ENCODE data around the gene G6PC1. TPM values are rescaled to one million over a fixed set of nuclear protein-coding genes. Genes with fewer than 3 reads are reported as not detected.
"Not testable (repeated sequence)": the region's sequence is repeated elsewhere in the genome, so short reads cannot be mapped to it uniquely, and the experiment has no call there.

The G6PC1 gene
- polyA plus RNA-seq, 10 donors: 0.35 TPM; not detected in 9

DNA sequence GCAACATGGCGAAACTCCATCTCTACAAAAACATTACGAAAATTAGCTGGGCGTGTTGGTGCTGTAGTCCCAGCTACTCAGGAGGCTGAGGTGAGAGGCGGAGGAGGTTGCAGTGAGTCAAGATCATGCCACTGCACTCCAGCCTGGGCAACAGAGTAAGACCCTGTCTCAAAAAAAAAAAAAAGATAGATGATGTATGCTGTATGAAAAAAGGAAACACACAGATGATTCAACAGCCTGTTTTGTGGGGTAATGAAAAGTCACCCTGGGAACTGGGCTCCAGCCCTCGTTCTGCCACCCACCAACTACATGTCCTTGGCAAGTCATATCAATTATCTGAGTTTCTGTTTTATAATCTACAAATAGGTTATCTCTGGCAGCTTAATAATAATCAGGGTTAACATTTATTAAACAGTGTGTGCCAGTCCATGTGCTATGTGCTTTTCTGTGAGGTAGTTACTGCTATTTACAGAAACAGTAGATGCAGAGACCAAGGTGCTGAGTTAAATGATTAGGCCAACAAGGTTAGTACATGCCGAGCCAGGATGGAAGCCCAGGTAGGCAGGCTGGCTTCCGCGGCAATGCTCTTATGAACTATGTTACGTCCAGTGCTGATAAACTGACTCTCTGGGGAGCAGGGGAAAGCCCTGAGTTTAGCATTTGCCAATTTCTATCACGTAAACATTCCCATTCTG is 1.1 kb downstream of the G6PC1 start:
- DNase-seq: no peak

DNA sequence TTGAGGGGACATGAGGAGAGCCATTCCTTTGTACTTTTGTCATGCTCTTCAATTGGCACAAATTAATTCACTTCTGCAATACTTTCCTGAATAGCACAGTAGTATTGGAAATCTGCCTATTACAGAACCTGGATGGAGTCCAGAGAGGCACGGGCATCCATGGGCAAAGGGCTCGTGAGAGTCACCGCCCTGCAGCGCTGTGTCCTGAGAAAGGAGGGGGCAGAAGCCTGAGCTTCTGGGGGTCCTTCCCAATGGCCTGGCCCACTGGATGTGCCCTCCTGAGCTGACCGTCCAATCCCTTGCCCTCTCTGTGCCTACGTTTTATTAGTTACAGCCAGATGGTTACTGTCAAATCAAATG is 3.5 kb downstream of the G6PC1 start:
- DNase-seq: no peak

DNA sequence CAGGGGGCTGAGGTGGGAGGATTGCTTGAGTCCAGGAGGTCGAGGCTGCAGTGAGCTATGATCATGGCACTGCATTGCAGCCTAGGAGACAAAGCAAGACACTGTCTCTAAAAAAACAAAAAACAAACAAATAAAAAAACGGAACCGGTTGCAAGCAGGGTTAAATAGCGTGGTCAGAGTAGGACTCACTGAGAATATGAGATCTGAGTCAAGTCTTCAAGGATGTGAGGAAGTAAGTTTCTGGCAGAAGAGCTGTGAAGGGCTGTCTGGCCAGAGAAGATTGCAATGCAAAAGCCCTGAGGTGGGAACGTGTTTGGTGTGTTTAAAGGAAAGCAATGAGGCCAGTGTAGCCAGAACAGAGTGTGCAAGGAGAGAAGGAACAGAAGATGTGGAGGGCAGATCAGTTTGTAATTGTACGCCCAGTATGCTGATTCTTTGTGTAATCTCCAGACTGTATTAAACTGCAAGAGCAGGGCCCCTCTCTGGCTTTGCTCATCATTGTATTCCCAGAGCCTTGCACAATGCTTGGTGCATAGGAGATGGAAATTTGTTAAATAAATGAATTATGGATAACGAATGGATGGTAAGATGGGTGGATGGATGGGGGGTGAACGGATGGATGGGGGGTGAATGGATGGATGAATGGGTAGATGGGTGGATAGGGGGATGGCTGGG is 6.3 kb downstream of the G6PC1 start:
- no peak for DNase-seq

DNA sequence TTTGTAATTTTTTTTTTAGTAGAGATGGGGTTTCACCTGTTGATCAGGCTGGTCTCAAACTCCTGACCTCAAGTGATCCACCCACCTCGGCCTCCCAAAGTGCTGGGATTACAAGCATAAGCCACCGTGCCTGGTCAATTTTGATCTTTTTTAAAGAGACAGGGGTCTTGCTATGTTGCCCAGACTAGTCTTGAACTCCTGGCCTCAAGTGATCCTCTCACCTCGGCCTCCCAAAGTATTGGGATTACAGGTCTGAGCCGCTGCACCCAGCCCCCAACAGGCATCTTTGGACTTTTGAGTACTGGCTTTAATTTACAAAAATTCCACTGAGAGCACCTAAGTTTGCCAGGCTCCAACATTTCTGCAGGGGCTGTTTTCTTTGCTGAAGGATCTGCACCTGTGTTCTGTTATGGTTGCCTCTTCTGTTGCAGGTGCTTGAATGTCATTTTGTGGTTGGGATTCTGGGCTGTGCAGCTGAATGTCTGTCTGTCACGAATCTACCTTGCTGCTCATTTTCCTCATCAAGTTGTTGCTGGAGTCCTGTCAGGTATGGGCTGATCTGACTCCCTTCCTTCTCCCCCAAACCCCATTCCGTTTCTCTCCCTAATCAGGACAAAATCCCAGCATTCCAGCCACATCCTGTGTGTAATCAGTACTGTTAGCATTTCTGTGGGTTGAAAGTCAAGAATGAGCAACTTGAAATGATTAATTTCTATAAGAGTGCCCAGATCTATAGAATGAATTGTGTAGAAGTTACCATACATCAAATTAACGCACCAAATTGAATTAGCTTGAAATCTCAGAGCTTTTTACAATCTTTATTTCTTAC is 8.5 kb downstream of the G6PC1 start:
- DNase-seq: no peak

DNA sequence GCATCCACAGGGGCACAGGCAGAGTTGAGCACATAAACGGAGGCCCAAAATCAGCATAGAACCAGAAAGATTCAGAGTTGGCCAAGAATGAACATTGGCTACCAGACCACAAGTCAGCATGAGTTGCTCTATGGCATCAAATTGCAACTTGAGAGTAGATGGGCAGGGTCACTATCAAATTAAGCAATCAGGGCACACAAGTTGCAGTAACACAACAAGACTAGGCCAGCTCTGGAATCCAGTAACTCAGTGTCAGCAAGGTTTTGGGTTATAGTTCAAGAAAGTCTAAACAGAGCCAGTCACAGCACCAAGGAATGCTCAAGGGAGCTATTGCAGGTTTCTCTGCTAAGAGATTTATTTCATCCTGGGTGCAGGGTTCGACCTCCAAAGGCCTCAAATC is 12.9 kb downstream of the G6PC1 start:
- DNase-seq: no peak

DNA sequence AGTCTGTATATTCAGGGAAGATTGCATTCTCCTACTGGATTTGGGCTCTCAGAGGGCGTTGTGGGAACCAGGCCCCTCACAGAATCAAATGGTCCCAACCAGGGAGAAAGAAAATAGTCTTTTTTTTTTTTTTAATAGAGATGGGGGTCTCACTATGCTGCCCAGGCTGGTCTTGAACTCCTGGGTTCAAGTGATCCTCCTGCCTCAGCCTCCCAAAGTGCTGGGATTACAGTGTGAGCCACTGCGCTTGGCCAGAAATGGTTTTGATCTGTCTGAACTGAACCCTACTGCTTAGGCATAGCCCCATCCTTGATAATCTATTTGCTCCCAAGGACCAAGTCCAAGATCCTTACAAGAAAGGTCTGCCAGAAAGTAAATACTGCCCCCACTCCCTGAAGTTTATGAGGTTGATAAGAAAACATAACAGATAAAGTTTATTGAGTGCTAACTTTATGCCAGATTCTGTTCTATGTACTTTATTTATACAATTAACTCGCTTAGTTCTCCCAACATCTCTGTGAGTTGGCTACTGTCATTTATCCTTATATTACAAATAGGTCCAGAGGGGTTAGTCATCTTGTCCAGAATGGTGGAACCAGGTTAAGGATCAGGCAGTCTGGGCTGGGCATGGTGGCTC is 13.5 kb downstream of the G6PC1 start:
- DNase-seq: no peak

DNA sequence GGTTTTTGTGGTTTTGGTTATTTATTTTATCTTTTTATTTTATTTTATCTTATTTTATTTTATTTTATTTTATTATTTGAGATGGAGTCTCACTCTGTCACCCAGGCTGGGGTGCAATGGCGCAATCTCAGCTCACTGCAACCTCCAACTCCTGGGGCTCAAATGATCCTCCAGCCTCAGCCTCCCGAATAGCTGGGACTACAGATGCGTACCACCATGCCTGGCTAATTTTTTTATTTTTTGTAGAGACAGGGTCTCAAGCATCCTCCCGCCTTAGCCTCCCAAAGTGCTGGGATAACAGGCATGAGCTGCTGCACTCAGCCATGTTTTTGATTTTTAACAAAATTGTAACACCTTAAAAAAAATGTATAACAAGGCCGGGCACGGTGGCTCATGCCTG is 14.7 kb downstream of the G6PC1 start:
- DNase-seq: not testable (repeated sequence)

DNA sequence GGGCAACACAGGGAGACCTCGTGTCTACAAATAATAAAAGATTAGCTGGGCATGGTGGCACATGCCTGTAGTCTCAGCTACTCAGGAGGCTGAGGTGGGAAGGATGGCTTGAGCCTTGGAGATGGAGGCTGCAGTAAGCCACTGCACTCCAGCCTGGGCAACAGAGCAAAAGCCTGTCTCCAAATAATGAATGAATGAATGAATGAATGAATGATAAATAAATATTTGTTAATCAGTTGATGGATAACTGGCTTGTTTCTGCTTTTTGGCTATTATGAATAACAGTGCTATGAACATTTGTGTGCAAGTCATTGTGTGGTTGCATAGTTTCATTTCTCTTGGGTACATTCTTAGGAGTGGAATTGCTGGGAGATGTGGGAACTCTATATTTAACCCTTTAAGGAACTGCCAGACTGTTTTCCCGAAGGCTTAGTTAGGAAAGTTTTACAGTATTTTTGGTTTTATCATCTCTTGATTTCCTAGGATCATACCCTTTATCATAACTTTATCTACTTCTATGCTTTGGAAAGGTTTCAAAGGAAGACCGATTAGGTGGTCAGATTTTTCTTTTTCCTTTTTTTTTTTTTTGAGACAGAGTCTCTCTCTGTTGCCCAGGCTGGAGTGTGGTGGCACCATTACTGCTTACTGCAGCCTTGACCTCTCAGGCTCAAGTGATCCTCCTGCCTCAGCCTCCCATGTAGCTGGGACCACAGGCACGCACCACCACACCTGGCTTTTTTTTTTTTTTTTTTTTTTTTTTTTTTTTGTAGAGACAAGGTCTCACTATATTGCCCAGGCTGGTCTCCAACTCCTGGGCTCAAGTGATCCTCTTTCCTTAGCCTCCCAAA is 16.0 kb downstream of the G6PC1 start:
- DNase-seq: not testable (repeated sequence)

DNA sequence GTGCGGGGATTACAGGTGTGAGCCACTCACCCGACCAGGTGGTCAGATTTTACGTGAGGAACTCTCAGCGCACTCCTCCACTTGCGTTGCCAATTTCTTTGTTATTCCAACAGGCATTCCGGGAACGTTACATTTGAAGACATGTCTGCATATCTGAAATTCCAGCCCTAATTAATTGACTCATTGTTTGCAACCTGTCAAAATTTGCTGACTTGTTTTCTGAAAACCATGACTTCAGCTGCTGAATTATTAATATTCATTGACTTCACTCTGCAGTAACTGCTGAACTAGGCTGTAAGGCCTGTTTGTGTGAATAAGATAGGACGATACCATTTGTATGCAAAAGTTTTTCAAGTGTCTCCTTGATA is 16.6 kb downstream of the G6PC1 start:
- no peak for DNase-seq

DNA sequence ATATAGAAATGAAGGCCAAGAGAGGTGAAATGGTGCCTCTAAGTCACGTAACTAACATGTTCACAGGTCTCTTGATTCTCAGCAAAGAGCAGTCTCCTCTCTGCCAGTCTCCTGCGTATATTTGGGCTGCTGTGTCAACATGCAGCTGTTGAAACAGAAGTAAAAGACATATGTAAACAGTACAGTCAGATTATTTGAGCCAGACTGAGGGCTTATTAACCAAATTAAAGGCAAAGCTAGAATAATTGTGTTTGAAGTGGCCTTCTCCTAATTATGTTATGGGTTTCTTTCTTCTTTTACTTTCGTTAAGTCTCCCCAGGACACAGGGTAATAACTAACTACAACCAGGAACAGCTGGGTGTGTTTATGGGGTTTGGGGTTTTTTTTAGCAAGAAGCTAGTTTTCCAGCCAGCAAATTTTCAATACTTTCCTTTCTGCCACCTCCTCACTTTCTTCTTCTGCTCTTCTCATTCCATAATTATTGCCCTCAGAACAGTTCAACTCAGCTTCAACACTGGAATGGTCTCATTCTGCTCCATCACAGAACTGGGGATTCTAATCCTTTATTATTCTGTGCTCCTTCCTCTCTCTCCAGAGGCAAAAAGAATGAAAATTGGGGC is 18.4 kb downstream of the G6PC1 start:
- DNase-seq: no peak

DNA sequence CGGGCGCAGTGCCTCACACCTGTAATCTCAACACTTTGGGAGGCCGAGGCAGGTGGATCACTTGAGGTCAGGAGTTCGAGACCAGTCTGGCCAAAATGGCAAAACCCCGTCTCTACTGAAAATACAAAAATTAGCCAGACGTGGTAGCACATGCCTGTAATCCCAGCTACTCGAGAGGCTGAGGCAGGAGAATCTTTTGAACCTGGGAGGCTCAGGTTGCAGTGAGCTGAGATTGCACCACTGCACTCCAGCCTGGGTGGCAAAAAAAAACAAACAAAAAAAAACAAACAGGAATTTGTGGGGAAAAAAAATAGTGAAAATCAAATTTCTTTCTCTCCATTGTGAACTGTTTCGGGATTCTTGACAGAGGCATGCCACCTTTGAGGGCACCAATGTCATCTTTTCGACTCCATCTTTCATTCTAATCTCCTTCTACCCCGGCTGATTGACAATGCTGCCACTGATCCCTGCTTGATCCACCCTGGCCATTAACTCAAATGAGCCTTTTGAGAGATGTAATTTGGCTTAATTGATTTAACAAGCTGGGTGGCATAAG is 19.0 kb downstream of the G6PC1 start:
- DNase-seq: not testable (repeated sequence)

DNA sequence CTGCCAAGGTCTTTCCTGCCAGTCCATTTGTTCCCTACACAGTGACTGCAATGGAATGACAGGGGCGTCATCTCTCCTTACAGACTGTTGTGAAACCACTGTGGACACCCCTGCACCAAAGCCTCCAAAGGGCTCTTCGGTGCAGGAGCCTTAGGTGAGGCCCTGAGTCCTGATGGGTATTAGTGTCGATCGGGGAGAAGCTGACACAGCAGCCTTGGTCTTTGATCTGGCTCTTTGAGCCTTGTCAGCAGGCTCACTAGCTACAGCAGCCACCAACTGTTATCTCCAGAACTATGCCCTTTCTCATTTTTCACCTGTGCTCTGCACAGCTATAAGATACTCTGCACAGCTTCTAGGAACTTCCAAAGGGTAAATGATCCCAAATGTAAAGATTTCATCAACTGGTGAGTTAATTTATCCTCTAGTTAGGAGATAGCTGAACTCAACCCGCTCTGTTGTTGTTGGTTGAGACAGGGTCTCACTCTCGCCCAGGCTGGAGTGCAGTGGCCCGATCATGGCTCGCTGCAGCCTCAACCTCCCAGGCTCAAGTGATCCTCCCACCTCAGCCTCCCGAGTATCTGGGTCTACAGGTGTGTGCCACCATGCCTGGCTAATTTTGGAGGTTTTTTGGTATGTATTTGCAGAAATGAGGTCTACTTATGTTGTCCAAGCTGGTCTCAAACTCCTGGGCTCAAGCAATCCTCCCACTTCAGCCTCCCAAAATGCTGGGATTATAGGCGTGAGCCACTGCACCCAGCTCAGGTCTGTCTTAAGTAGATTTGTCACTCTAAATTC is 19.7 kb downstream of the G6PC1 start:
- DNase-seq: no peak

DNA sequence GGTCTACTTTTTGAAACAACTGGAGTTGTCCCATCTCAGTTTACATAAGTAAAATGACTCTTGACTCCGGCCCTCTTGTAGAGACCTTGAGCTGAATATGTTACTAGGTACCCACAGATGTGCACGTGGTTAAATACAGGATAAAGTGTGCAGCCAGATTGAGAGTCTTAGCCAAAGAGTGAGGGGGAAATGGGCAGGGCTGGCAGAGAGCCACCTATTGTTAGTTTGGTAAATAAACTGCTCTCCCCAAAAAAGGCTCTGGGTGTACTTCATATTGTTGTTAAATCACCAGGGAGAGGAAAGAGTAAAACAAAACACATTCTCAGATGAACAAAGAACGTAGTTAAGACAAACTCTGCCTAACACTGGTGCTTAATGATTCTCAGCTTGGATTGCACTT is 20.3 kb downstream of the G6PC1 start:
- peak in 1 of 3 donors; percentile 20 for DNase-seq

DNA sequence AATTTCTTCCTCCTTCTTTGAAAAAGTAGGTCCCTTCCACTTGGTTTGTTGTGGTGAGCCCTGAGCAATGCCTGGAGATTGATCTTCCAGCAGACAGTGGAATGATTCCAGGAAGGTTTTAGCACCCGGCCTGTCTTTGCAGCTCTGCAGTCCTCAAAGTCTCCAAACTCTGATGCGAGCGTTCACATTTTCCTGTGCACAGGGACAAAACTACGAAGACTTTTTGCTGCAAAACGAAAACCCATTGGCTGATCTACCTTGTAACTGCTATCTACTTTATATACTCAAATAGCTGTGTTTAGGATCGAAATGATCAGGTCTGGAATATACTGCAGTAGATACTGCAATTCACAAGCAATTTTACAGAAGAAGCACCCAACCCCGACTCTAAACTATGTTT is 21.7 kb downstream of the G6PC1 start:
- DNase-seq: peak in 2 of 3 donors; percentile 30 to 31

DNA sequence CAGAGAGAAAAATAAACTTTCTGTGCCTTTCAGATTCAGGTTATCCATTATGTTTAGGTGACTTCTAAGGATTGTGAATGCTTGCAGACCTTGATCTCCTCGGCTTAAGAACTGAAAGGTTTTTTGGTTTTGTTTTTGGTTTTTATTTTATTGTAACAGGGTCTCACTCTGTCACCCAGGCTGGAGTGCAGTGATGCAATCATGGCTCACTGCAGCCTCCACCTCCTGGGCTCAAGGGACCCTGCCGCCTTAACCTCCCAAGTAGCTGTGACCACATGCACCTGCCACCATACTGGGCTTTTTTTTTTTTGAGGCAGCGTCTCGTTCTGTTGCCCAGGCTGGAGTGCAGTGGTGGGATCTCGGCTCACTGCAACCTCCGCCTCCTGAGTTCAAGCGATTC is 22.9 kb downstream of the G6PC1 start:
- not testable (repeated sequence) for DNase-seq

DNA sequence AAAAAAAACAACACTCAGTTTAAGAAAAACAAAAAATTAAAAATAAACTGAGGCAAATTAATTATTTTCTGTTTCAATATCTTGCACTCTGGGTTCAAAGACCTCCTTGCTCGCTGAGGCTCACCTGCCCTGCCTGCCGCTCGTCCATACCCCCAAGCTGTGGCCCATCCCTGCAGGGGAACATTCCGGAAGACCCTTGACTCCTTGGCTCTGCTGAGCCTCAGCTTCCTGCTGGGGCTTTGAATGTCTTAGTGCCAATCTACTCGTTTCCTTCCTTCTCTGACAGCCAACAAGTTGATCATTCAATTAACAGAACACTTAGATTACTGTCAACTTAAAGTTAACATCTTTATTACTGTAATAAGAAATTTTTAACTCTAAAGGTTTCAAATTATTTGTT is 24.3 kb downstream of the G6PC1 start:
- no peak for DNase-seq

DNA sequence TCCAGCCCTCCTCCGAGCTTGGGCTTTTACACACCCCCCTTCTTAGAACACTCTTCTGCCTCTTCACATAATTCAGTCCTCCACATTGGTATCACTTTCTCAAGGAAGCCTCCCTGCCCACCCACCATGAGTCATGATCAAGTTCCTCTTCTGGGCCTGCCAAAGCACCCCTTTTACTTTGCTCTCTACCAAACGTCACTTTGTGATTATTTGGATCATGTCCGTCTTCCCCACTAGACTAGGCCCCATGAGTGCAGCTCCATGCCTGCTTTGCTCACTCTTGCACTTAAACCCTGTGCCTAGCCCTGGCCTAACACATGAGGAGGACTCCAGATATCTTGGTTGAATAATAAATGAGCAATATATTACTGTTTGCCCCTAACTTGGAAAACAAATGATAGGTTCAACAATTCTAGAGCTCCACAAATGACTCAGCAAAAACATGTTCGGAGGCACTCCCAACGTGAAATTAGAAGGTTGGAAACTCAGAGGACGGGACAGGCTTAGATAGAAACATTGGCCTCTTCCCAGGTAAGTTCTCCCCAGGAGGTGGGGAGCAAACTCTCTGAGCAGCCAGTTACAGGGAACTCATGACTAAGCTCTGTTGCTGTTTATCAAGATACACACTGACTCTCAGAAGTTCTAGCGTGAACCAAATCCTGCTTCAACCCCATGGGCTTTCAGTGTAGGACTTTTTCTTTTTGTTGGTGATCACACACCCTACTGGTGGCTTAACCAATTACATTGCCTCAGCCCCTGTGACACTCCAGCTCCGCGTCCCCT is 28.3 kb downstream of the G6PC1 start:
- peak; percentile 33 to 63 (median 52) for DNase-seq

DNA sequence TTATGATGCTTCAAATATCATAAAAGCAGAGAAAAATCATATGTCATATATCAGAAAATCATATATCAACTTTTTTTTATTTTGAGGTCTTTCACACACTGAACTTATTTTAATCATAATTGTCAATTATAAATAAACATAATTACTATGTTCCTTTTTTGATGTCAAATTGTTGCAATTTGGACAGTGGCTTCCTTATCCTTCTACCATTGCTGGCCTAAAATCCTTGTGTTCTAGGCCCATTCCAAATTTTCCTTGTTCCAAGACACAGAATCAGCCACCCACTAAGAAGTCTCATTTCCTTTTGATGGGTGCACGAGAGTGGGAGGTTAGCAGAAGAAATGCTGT is 28.9 kb downstream of the G6PC1 start:
- no peak for DNase-seq

Measured in muscle of back (tissue), 11 donors.